Uterus (tissue), 2 donors: ENCODE measurements around the gene IGFBPL1.

ENCODE experiments used
- POLR2A ChIP-seq, 2 donors: fragments of 450-650 bp; IDR thresholded peaks; one replicate each; pipeline ENCODE4 v1.6.1; 2016; ENCODE audit warnings: antibody characterized with exemption in 2 of 2, mild to moderate bottlenecking in 1 of 2, moderate library complexity in 1 of 2
- TF ChIP-seq, protein P1 (sequence below), 4 experiments: fragments of 200-600 bp in 2 of 4; fragments of 450-650 bp in 2 of 4; sonication (generic) in 2 of 4; IDR thresholded peaks; one replicate each; pipeline ENCODE4 v1.5.1; 2016 to 2019; ENCODE audit warnings: antibody characterized with exemption in 4 of 4, mild to moderate bottlenecking in 2 of 4, moderate library complexity in 1 of 4

- TF ChIP-seq, protein P1, sequence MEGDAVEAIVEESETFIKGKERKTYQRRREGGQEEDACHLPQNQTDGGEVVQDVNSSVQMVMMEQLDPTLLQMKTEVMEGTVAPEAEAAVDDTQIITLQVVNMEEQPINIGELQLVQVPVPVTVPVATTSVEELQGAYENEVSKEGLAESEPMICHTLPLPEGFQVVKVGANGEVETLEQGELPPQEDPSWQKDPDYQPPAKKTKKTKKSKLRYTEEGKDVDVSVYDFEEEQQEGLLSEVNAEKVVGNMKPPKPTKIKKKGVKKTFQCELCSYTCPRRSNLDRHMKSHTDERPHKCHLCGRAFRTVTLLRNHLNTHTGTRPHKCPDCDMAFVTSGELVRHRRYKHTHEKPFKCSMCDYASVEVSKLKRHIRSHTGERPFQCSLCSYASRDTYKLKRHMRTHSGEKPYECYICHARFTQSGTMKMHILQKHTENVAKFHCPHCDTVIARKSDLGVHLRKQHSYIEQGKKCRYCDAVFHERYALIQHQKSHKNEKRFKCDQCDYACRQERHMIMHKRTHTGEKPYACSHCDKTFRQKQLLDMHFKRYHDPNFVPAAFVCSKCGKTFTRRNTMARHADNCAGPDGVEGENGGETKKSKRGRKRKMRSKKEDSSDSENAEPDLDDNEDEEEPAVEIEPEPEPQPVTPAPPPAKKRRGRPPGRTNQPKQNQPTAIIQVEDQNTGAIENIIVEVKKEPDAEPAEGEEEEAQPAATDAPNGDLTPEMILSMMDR (IDR thresholded peaks at IDR 0.05) = no peak
- TF ChIP-seq POLR2A (IDR thresholded peaks at IDR 0.05) = no peak
Measured at GRCh38 chr9:38360839-38361472, 63.3 kb downstream of the IGFBPL1 start.
